ENCODE data around the gene PGAP2. TPM values are rescaled to one million over a fixed set of nuclear protein-coding genes. Genes with fewer than 3 reads are reported as not detected.

Gene PGAP2
- total RNA-seq, 1 experiment from 2014 or later, result 53.6 TPM

- intact Hi-C loops (cut with micrococcal nuclease; ENCODE audit: unreplicated experiment), result loop anchor here (1.0 to 2.0 kb wide), 3 partner anchors 12 to 44 kb away; no protein-coding TSS in a partner anchor
- Histone ChIP-seq H3K4me3 (ENCODE audit: low read depth, low read length) (peak within 1 kb of the TSS; percentile 59), H3K4me1 (peaks cover 25% of the 10 kb centered on the region), H3K9me3 (no peaks in the 10 kb centered on the region), H3K36me3 (ENCODE audit: control insufficient read depth, insufficient read depth, low read length) (peaks cover 1% of the 10 kb centered on the region; the same call in 1 of the 2 replicates), H3K27me3 (replicated peaks; ENCODE audit: control insufficient read depth, insufficient read depth, low read length) (no peaks in the 10 kb centered on the region)
- DNase-seq, result peak; percentile 100
- Mint-ChIP-seq H3K4me1 (ENCODE audit: low read depth, unreplicated experiment) (peaks cover 12% of the 10 kb centered on the region), H3K36me3 (ENCODE audit: insufficient read depth, unreplicated experiment) (peaks cover 56% of the 10 kb centered on the region), H3K9me3 (ENCODE audit: unreplicated experiment) (no peaks in the 10 kb centered on the region), H3K27me3 (ENCODE audit: insufficient read depth, unreplicated experiment) (no peaks in the 10 kb centered on the region), H3K4me3 (ENCODE audit: unreplicated experiment) (peak within 1 kb of the TSS; percentile 90), H3K27ac (ENCODE audit: unreplicated experiment) (peak within 1 kb of the TSS; percentile 96)
- ChIA-PET CTCF (interaction anchor here (0.6 to 3.3 kb wide), 2 partner anchors 11 to 51 kb away, joined by 3 to 32 read pairs; partner anchors contain the start of gene PGAP2), POLR2A (interaction anchor here (0.7 to 1.5 kb wide), 5 partner anchors 11 to 263 kb away, joined by 3 to 25 read pairs (median 3); partner anchors contain the start of genes PGAP2 and RHOG)
- no peak for TF ChIP-seq CTCF (IDR thresholded peaks at IDR 0.05; ENCODE audit: insufficient read depth in 1 of 2, low read depth in 1 of 2, low read length in 1 of 2, severe bottlenecking in 1 of 2, unreplicated experiment in 1 of 2)
- no TSS peak for BruUV-seq (replicated peaks)
These were observed 10.8 kb upstream of the PGAP2 start, which contains the start of gene NUP98 for GRCh38 chr11:3797329-3798090. Gene NUP98, minus strand, starts transcription at chr11:3797554. Its CDS starts 15,437 bp downstream, at chr11:3782117.

- H3K27ac Mint-ChIP-seq (ENCODE audit: unreplicated experiment), result peak overlapping the region; percentile 96
- H3K36me3 Mint-ChIP-seq (ENCODE audit: insufficient read depth, unreplicated experiment), result peaks cover 41% of the 10 kb centered on the region
- Histone ChIP-seq H3K4me1 (peaks cover 25% of the 10 kb centered on the region), H3K9me3 (no peaks in the 10 kb centered on the region), H3K4me3 (ENCODE audit: low read depth, low read length) (no peak overlapping the region), H3K36me3 (ENCODE audit: control insufficient read depth, insufficient read depth, low read length) (peaks cover 1% of the 10 kb centered on the region; the same call in 1 of the 2 replicates), H3K27me3 (replicated peaks; ENCODE audit: control insufficient read depth, insufficient read depth, low read length) (no peaks in the 10 kb centered on the region)
- H3K4me3 Mint-ChIP-seq (ENCODE audit: unreplicated experiment), result peak overlapping the region; percentile 90
- H3K4me1 Mint-ChIP-seq (ENCODE audit: low read depth, unreplicated experiment), result peaks cover 17% of the 10 kb centered on the region
- no peak for DNase-seq
- H3K27me3 Mint-ChIP-seq (ENCODE audit: insufficient read depth, unreplicated experiment), result no peaks in the 10 kb centered on the region
- POLR2A ChIA-PET, result no interaction called here
- TF ChIP-seq CTCF (IDR thresholded peaks at IDR 0.05; ENCODE audit: insufficient read depth in 1 of 2, low read depth in 1 of 2, low read length in 1 of 2, severe bottlenecking in 1 of 2, unreplicated experiment in 1 of 2), result no peak
- intact Hi-C loops (cut with micrococcal nuclease; ENCODE audit: unreplicated experiment), result no loop called here
- BruUV-seq (replicated peaks), result no TSS peak
- CTCF ChIA-PET, result no interaction called here
- no peaks in the 10 kb centered on the region for H3K9me3 Mint-ChIP-seq (ENCODE audit: unreplicated experiment)
These were observed 9.2 kb upstream of the PGAP2 start for GRCh38 chr11:3799143-3799542.

- no TSS peak for BruUV-seq (replicated peaks)
- no peaks in the 10 kb centered on the region for H3K27me3 Mint-ChIP-seq (ENCODE audit: insufficient read depth, unreplicated experiment)
- H3K27ac Mint-ChIP-seq (ENCODE audit: unreplicated experiment), result peak overlapping the region; percentile 96
- POLR2A ChIA-PET, result no interaction called here
- intact Hi-C loops (cut with micrococcal nuclease; ENCODE audit: unreplicated experiment), result no loop called here
- no peaks in the 10 kb centered on the region for H3K9me3 Mint-ChIP-seq (ENCODE audit: unreplicated experiment)
- TF ChIP-seq CTCF (IDR thresholded peaks at IDR 0.05; ENCODE audit: insufficient read depth in 1 of 2, low read depth in 1 of 2, low read length in 1 of 2, severe bottlenecking in 1 of 2, unreplicated experiment in 1 of 2), result no peak
- no peak for DNase-seq
- CTCF ChIA-PET, result no interaction called here
- H3K4me3 Mint-ChIP-seq (ENCODE audit: unreplicated experiment), result peak overlapping the region; percentile 15
- H3K36me3 Mint-ChIP-seq (ENCODE audit: insufficient read depth, unreplicated experiment), result peaks cover 34% of the 10 kb centered on the region
- no peaks in the 10 kb centered on the region for H3K9me3 ChIP-seq
- H3K36me3 ChIP-seq (ENCODE audit: control insufficient read depth, insufficient read depth, low read length), result no peaks in the 10 kb centered on the region
- H3K4me1 Mint-ChIP-seq (ENCODE audit: low read depth, unreplicated experiment), result peaks cover 20% of the 10 kb centered on the region
- H3K4me3 ChIP-seq (ENCODE audit: low read depth, low read length), result no peak overlapping the region
- H3K4me1 ChIP-seq, result peaks cover 25% of the 10 kb centered on the region
- H3K27me3 ChIP-seq (replicated peaks; ENCODE audit: control insufficient read depth, insufficient read depth, low read length), result no peaks in the 10 kb centered on the region
These were observed 8.5 kb upstream of the PGAP2 start for GRCh38 chr11:3799873-3800272.
